GM19351 (cell line): ENCODE results near the gene IL1R2.

Experiments
- ATAC-seq: cut with Tn5 transposase; IDR thresholded peaks from one replicate; pipeline ENCODE4 v1.9.1; 2021; ENCODE audit warnings: mild to moderate bottlenecking, moderate library complexity; ENCODE audit not compliant: unreplicated experiment

The IL1R2 gene

DNA sequence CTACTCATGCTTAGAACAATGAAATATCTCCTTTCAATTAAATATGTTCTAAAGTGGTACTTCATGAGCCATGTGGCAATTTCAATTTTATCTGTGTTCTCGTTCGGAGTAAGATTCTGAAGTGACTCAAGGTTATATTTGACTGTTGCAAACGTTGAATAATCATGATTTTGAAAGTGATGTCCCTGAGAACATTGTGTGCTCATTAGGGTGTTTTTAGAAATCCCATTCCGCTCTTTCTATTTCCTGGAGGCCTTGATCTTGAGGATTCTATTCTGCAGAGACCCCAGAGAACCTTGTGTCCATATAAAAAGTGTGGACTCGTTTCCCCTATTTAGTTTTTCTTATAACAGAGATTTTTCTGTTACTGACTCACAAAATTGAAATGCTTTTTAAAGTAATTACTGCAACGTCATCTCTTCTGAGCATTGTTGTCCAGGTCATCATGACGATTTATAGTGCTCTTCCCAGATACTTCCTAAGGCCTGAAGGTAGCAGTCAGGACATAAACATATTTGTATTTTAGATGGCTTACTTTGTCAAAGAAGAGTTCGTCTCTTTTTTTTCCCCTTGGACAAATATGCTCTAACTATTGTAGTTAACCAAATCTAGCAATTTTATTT is 27.2 kb downstream of the IL1R2 start:
- no peak for ATAC-seq

DNA sequence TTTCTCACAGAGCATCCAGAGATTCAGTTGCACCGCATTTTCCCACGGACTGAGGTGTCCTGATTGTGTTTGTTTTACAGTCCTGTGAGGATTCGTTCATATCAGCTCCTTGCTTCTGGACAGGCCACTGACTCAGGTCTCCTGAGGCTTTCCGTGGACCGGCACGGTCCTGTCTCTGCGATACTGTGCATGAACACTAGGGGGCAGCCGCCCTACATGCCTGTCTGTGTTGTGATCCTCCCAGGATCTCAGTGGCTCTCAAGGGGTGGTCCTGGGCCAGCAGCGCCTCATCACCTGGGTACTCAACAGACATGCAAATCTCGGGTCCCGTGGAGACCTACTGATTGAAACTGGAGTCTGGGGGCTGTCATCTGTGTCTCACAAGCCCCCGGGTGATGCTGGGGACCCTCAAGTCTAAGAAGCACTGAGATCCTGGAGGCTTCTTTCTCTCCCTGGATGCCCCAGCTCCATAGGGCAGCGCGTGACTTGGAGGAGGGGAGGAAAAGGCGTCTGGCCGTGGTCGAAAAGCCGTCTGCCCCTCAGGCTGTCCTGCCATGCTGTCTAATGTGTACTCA is 28.9 kb downstream of the IL1R2 start:
- ATAC-seq = peak; percentile 84

DNA sequence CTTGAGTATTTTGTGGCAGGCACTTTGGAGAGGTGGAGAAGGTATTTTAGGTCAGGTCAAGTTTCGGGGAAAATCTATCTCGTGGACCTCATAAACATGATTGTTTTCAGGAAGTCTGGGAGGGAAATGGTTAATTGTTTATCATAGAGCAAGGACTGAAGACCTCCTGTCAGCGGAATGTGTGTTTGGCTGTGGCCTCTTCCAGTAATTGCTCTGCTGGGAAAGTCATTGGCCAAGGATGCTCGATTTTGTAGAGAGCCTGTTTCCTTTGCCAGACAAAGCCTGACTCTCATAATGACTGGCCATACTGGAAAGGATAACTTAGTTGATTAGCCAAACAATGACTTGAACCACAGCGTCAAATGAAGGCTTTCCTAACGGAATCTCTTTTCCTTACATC is 30.0 kb downstream of the IL1R2 start:
- ATAC-seq = no peak

DNA sequence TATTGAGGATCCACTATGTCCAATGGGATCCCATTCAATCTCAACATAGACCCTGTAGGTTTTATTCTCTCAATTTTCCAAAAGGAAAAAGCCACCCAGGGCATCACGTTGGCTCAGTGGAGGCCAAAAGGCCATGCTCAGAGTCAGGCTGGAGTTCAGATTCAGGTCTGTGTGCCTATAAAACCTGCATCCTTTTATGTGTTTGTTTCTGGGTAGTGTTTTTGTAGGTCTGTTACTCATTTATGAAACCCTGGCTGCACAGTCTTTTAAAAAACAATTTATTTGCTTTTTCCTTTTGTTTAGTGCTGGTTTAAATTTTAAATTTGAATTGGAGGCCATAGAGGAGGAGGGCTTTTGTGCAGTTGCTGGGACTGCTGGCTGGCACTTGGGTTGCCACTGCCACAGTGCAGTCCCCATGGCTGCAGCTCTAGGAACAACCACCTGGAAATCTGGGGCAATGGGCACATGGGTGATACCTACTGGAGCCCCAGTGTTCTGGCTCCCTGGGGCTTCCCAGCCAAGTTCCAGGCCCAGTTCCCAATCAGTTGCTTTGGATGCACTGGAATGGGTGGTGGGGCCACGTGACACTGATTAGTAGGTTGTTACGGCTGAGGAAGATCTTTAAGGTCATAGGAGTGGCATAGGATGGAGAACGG is 31.3 kb downstream of the IL1R2 start:
- no peak for ATAC-seq

DNA sequence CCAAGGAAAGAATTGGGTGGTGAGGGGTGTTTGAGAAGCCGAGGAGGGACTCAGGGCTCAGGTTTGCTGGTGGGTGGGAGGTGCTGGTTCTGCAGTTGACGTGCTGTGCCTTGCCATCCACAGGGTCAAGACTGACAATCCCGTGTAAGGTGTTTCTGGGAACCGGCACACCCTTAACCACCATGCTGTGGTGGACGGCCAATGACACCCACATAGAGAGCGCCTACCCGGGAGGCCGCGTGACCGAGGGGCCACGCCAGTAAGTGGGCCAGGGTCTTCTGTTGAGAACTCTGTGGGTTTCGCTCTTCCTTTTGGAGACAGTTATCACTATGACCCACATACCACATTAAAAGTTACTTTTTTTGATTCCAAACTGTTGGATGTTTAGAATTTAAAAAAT is 32.6 kb downstream of the IL1R2 start:
- no peak for ATAC-seq

DNA sequence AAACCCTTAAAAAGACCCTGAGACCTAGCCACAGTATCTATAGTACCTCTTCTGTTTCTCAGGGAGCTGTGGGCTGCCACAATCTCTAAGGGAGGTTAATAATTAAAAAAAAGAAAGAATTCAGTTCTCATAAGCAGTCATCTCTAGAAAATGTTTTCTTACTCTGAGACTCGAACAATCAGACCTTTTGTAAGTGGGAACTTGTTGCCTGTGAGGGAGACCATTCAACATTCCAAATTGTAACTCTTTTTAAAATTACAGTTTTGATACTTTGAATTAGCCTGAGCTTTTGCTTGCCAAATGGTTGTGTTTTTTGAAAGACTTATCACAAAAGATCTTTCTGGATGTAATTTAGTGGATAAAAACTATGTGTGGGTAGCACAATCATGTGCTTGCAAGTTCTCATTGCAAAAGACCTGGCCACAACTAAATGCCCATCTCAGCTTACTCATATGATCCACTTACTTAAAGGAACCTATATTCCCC is 33.3 kb downstream of the IL1R2 start:
- ATAC-seq = peak; percentile 52

DNA sequence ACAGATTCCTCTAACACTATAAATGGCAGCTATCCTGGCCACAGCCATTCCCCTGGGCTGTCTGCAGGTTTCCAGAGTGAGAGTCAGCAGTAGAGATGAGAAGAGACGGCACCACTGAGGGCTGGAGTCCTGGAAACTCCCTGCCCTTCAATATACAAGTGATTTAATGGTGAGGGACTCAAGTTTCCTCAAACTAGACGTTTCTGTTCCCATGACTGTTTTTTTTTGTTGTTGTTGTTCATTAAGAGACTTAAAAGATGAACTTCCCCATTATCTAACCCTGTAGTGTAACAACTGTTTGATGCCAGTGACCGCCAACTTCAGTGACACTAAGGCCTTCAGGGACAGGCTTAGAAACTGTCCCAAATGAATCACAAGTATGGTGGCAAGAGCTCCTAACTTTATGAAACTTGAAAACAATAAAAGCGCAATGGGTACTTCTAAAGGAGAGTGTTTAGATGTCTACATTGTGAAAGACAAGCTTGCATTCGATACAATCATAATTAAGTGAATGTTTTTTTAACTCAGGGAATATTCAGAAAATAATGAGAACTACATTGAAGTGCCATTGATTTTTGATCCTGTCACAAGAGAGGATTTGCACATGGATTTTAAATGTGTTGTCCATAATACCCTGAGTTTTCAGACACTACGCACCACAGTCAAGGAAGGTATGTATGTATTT is 34.0 kb downstream of the IL1R2 start:
- ATAC-seq = no peak

DNA sequence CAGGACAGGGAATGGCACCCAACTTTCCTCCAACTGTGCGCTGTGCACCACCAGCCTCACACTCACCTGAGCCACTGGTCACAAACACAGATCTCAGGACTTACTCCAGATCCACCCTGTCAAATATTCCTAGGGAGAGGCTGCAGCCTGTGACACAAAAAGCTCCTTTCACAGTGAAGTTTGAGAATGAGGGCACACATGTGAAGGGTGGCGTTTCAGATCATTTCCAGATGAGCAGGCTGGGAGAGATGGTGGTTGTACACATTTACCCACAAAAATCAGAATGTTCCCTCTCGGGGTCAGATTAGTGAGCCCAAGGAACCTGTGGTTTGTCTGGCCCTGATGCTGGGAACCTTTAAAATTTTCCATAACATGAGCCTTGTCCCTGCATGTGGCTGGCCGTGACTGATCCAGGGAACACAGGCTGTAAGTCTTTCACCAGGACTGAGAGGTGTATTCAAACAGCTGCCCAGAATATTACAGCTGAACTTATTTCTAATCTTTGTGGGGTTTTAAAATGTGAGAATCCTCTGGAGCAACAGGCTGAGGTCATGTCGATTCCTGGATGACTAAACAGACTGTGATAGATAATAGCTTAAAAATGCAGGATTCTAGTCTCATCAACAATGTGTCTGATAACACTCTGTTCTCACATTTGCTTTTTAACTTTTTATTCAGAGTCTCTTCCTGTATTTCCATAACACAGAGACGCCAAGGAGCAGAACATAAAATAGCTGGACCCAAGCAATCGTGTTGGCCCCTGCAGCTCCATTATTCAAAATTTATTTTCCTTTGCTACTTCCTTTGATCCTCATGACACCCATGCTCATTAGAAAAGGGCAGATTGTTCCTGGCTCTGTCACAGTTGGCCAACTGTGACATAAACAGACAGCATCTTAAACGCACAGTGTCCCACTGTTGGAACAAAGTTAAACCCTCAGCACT is 35.5 kb downstream of the IL1R2 start:
- ATAC-seq = no peak

DNA sequence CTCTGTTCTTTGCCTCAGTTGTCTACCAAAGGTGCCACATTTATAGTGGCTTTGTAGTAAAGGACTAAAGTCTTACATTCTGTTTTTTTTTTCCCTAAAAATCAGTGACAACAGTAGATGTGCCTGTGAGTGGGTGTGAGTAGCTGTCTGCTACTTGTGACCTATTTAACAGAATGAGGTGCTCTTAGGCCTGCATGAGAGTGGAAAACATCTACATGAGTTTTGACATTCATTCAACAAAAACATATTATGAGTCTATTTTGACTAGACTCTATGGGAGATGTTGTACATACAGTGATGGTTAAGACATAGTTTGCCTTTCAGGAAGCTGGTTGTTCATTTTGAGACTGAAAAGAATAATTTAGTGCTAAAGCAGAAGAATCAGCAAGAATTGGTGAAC is 36.7 kb downstream of the IL1R2 start:
- no peak for ATAC-seq

DNA sequence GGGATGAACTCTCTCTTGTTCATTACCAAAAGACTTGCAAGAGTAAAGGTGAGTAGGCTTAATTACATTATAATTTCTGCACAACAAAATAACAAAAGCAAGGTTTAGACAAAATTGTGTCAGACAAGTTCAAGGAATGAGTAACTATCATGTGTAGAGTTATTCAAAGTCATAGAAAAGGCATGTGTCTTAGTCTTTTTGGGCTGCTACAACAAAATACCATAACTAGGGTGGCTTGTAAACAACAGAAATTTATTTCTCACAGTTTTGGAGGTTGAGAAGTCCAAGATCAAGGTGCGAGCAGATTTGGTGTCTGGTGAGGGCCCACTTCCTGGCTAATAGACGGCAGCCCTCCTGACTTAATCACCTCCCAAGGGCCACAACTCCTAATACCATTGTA is 37.6 kb downstream of the IL1R2 start:
- no peak for ATAC-seq

DNA sequence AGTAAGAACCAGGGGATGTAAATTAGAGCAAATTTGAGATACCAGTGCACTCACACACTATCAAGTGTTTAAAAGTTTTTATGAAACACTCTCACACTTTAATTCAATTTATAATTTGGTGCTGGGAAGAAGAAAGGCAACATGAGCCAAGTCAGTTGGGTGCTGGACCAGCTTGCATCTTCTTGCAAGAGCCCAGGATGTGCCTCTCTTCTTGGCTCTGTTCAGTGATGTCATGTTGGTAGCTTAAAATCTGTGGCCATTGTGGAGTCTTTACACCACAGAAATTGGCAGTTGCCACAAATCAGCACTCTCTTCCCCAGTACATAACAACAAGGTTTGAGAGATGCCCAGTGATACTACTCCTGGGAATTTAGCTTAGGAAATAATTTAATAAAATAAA is 38.2 kb downstream of the IL1R2 start:
- no peak for ATAC-seq

DNA sequence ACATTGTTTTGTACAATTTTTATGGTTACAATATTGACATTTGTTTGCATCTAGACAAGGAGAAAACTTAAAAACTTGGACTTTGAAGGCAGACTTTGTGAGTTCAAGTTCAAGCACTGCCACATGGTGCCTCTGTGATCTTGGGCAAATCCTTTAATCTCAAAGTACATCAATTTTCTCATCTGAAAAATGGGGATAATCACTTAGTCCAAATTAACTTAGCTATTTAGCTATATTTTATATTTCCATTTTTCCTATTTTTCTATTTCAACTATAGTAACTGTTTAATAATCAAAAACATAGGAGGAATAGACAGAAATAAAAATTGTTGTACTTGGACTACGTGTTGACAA is 38.7 kb downstream of the IL1R2 start:
- no peak for ATAC-seq

DNA sequence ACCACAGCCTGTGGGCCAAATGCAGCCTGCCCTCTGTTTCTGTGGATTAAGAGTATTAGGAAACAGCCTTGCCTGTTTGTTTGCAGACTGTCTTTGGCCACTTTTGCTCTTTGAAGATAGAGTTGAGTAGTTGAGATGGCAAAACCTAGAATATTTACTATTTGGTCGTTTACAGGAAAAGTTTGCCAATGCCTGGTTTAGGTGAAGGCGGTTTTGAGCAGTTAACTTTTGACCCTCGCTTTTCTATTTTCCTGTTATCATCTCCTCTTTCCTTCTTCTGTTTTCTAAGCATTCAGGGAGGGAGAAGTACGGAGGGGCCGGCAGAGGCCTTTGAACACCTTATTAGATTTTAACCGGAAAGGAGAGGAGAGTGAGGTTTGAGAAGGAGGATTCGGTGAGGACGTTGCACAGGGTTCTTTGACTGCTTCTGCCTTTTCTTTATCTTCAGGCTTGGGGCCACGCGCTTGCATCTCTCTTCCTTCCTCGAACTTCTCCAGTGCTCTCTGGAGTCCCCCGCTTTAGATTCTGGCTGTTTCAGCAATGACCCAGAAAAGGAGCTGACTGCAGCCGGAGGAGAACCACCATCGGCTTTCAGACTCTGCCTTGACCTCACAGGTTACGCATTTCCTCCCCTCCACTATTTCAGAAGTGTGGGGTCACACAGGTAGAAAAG is 39.2 kb downstream of the IL1R2 start:
- no peak for ATAC-seq

DNA sequence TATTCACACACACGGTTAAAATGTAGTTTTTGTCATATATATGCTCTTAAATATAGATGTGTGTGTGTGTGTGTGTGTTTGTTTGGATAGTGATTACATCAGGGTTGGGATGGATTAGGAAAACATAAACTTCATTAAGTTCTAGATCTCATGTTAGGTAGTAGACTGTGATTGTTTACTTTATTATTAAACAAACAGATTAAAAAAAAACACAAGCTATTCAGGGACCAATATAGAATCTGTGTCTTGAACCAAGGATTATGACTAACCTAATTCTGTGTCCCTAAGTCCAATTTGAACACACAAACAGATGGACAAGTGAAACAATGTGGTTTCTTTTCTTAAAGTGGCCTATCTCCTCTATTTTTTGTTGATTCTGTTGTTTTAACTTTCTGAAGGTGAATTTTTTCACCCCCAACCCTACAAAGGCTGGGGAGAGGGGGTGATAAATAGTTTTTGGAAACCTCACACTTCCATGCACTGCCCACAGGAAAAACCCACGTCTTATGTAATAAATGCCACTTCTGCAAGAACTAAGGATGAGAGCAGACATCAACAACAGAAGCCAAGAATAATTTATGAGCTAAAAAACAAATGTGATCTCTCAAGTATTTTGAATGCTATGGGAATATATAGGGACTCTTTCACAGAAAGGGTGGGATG is 40.7 kb downstream of the IL1R2 start:
- no peak for ATAC-seq

DNA sequence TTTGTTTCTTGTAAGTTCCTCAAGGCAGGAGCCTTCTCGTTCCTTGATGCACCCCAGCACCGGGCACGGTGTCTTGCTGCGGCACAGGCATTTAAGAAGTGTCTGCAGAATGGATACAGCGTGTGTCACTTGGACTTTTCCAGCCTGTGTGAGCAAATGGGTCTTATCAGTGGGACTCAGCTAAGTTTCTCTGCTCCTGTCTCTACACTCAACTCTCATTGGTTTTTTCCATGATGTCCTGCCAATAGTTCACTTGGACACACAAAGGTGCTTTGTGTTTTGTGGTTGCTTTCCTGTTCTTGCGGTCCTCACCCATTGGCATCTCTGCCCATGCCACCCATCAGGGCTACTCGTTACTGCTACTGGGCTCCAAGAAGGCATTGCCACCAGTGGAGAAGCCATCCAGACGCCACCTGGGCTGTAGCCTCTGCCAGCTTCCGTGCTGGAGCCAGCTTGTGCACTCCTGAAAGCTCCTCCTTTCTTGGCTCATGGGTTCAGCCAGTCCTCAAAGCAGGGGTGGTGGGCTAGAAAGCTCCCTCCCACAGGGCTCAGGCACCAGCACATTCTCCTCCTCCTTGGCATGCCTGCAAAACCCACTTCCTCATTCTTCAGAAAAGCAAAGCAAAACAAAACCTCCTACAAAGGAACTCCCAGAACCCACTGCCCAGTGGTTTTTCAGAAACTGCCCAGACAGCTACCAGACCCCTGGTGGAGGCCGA is 41.4 kb downstream of the IL1R2 start:
- ATAC-seq = no peak

DNA sequence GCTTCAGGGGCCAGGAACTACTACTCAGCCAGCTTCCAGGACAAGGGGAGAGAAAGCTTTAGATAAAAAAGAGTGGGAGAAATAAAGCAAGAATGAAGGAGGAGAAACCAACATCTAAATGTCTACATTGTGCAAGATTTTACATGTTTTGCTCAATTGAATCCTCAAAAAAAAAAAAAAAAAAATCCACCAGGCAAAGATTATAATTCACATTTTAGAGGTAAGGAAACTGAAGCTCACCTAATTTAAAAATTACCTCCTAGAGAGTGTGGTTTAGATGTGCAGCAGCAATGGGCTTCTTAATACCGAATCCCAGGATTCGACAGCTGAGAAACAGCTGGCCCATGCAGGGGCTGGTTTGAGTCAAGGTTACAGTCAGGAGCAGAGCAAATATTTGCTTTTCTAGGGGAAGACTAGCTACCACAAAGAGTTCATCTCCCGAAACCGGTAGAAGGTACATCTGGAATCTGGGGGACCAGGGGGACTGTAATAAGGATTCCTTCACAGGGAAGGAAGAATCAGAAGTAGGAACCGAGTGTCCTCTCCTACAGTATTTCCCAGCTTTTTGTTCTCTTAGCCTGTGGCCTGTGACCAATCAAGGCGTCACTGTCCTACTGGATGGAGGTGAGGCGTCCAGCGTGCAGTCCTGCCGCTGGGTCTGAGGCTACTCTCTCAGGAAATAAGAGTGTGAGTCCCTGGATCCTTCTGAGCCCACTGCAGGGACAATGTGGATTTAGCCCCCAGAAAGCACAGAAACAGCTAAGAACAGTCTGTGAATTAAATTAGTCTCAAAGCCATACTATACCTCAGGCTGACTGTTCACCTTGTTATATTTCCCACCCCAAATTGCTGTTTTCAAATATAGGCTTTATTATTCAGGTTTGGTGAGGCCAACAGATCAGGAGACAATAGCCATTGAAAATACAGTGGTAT is 42.3 kb downstream of the IL1R2 start:
- ATAC-seq = no peak

DNA sequence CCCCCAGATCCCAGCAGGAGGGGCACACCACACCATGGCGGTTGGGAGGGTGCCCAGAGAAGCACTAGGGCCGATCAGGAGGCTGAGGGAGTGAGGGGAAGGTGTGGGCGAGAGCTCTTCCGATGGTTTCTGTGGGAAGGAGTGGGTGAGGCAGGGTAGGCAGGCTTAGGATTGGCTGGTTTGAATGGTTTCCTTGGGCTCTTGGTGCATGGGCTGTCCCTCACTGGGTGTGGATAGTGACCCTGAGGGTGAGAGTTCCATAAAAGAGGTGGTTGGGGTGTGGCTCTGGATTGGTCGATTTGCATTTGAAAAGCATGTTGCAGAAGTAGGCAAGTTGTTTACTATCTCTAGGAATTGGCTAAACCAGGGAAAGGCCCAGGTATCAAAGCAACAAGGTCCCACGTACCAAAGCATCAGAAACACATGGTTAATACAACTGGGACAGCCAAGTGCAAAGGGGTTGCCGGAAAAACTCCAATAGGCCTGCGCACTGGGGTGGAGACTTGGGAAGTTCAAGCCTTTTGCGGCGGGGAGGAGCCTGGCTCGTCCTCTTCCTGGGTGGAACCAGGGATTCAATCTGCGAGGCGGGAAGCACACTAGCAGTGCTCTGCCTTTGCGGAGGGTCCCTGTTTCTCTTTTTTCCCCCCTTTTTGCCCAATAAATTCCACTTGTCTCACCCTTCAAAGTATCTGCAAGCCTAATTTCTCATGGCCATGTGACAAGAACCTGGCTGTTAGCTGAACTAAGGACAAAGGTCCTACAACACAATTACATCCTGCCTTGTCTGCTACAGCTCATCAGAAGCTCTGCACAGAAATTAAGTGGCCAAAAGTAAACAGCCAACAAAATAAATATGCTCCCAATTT is 43.2 kb downstream of the IL1R2 start:
- ATAC-seq = no peak
